ENCODE measurements around the gene SCUBE1. TPM values are rescaled to one million over a fixed set of nuclear protein-coding genes. Genes with fewer than 3 reads are reported as not detected.

SCUBE1 gene
- total and polyA plus RNA-seq, 2 of the 8 experiments (the other 6 are each of a cell fraction or from before 2014, with no cell fraction given) = 2.3 to 4.9 TPM

DNA sequence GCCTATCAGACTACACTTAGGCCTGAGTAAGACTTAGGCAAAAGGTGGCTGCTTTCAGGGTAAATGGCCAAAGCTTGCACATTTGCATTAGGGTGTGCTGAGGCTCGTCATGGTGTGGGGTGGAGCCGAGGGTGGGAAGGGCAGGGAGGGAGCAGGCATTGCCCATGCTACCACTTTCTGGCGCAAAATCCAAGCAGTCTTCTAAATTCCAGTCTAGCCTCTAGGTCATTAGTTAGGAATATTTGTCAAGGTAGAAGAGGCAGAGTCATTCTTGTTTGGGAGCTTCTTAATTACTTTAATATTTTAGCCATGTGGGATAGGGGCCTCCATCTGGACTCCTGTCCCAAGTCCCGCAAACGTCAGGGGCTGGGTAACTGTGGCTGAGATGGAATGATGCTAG, 28.6 kb downstream of the SCUBE1 start:
- Histone ChIP-seq H2BK5ac (ENCODE audit: low read depth, low read length) (no peak overlapping the region), H2BK20ac (ENCODE audit: low read length) (no peak overlapping the region), H3K27me3 (replicated peaks in 1 of 4; ENCODE audit: control insufficient read depth in 3 of 4, extremely low read depth in 1 of 4, insufficient read depth in 3 of 4, low read length in 3 of 4) (no peaks in the 10 kb centered on the region; a peak in 1 of 7 replicates), H2BK120ac (replicated peaks; ENCODE audit: low read depth, low read length) (no peak overlapping the region), H3K79me1 (ENCODE audit: low read depth, low read length) (no peaks in the 10 kb centered on the region), H3K14ac (ENCODE audit: insufficient read length) (no peak overlapping the region), H3K23ac (ENCODE audit: insufficient read length) (no peak overlapping the region), H4K91ac (replicated peaks; ENCODE audit: insufficient read length, low read length) (no peak overlapping the region), H3K36me3 (ENCODE audit: control insufficient read depth in 2 of 4, insufficient read depth in 4 of 4, low read length in 3 of 4) (no peaks in the 10 kb centered on the region), H3K9ac (replicated peaks in 1 of 4; ENCODE audit: extremely low read depth in 1 of 4, low read depth in 3 of 4, low read length in 3 of 4) (no peak overlapping the region), H2AFZ (ENCODE audit: low read length) (no peak overlapping the region), H3K4ac (replicated peaks; ENCODE audit: insufficient read length, low read depth, low read length) (no peak overlapping the region), H3K27ac (ENCODE audit: low read depth, low read length) (no peak overlapping the region), H3K9me3 (ENCODE audit: insufficient read depth in 2 of 2, low read depth in 1 of 2, low read length in 1 of 2) (no peaks in the 10 kb centered on the region), H3K4me2 (ENCODE audit: insufficient read depth in 1 of 2, low read depth in 2 of 2, low read length in 2 of 2) (no peak overlapping the region), H3K4me1 (replicated peaks in 1 of 4; ENCODE audit: control insufficient read depth in 3 of 4, insufficient read depth in 4 of 4, low read length in 3 of 4) (peaks cover 0 to 4% (median 0%) of the 10 kb centered on the region in 4 experiments; a peak in 2 of 7 replicates), H4K8ac (ENCODE audit: extremely low read depth, insufficient read depth, low read length) (no peak overlapping the region), H3K18ac (ENCODE audit: extremely low read depth, low read length) (no peak overlapping the region), H4K5ac (ENCODE audit: insufficient read length, low read depth, low read length) (no peak overlapping the region), H2BK12ac (ENCODE audit: low read depth, low read length) (no peak overlapping the region), H4K20me1 (replicated peaks in 1 of 2; ENCODE audit: control insufficient read depth in 1 of 2, insufficient read depth in 2 of 2, low read length in 2 of 2) (no peaks in the 10 kb centered on the region), H3K79me2 (ENCODE audit: control insufficient read depth in 1 of 2, insufficient read depth in 2 of 2, low read length in 2 of 2) (no peaks in the 10 kb centered on the region), H3K23me2 (ENCODE audit: low read depth, low read length) (no peaks in the 10 kb centered on the region), H2BK15ac (ENCODE audit: low read length) (no peak overlapping the region), H2AK5ac (ENCODE audit: low read depth, low read length) (no peak overlapping the region), H3K56ac (replicated peaks; ENCODE audit: insufficient read length, low read depth, low read length) (no peak overlapping the region), H3K4me3 (ENCODE audit: extremely low read depth in 1 of 4, insufficient read depth in 2 of 4, low read depth in 3 of 4, low read length in 4 of 4) (no peak overlapping the region)
- TF ChIP-seq RXRA (IDR thresholded peaks at IDR 0.05; ENCODE audit: insufficient read depth, low read depth, low read length) (no peak), CHD2 (IDR thresholded peaks at IDR 0.05; ENCODE audit: low read length) (no peak), CEBPB (IDR thresholded peaks at IDR 0.05; ENCODE audit: low read depth, low read length) (no peak), SUZ12 (IDR thresholded peaks at IDR 0.05; ENCODE audit: low read length) (no peak), CREB1 (IDR thresholded peaks at IDR 0.05) (no peak), TAF7 (optimal IDR thresholded peaks at IDR 0.05; ENCODE audit: borderline replicate concordance, low read depth, low read length) (no peak), MAFK (IDR thresholded peaks at IDR 0.05; ENCODE audit: low read depth, low read length) (no peak)
- DNase-seq (ENCODE audit: low read depth in 1 of 2, low spot score in 2 of 2) (no peak), FAIRE-seq (no peak)
- ChIA-PET POLR2A (ENCODE audit: partially characterized antibody) (no interaction called here), CTCF (ENCODE audit: partially characterized antibody) (interaction anchor here (0.9 to 3.9 kb wide), 4 partner anchors 17 to 44 kb away, joined by 3 to 13 read pairs (median 4); no protein-coding TSS in a partner anchor)
- 82% methylated on average over 5 of the region's 5 CpGs; no CpG with 5 or more reads in 1 of the 2 experiments for WGBS, 2 experiments (ENCODE audit: extremely low coverage in 1 of 2, insufficient coverage in 1 of 2, insufficient read length in 1 of 2, insufficient replicate concordance in 2 of 2, low coverage in 1 of 2, low lambda C conversion rate in 2 of 2, missing lambda C conversion rate in 1 of 2)
